Osteoblast (primary cell): ENCODE results near the gene EIF5AL1. TPM values are rescaled to one million over a fixed set of nuclear protein-coding genes. Genes with fewer than 3 reads are reported as not detected.
"Not testable (repeated sequence)": the region's sequence is repeated elsewhere in the genome, so short reads cannot be mapped to it uniquely, and the experiment has no call there.

Experiments used
- DNase-seq: peaks from one replicate; pipeline ENCODE4 v3.0.0; 2011; ENCODE audit warnings: low spot score, mixed read lengths; ENCODE audit not compliant: insufficient read length; ENCODE audit errors: missing footprints
- H2AFZ ChIP-seq: 2 replicates; pipeline ENCODE4 v1.6.0; 2011; ENCODE audit warnings: mild to moderate bottlenecking, low read length
- H3K27ac ChIP-seq: 2 replicates; pipeline ENCODE4 v1.5.1; 2011; ENCODE audit warnings: mild to moderate bottlenecking, low read depth, low read length, moderate library complexity
- H3K27me3 ChIP-seq: 2 replicates; pipeline ENCODE4 v1.6.0; 2012; ENCODE audit warnings: mild to moderate bottlenecking, control low read depth, inconsistent platforms, low read length, moderate library complexity; ENCODE audit not compliant: insufficient read depth
- H3K36me3 ChIP-seq: 2 replicates; pipeline ENCODE4 v1.5.1; 2011; ENCODE audit warnings: mild to moderate bottlenecking, low read length, control low read depth, moderate library complexity; ENCODE audit not compliant: insufficient read depth
- H3K4me1 ChIP-seq: 2 replicates; pipeline ENCODE4 v1.5.1; 2011; ENCODE audit warnings: mild to moderate bottlenecking, low read length, control low read depth, moderate library complexity; ENCODE audit not compliant: insufficient read depth
- H3K4me2 ChIP-seq: 2 replicates; pipeline ENCODE4 v1.6.0; 2011; ENCODE audit warnings: mild to moderate bottlenecking, low read length; ENCODE audit not compliant: insufficient read depth
- H3K4me3 ChIP-seq: fragments of 200-600 bp; sonication (generic); 3 replicates; pipeline ENCODE4 v1.5.1; 2012; ENCODE audit warnings: mild to moderate bottlenecking, low read length, inconsistent platforms; ENCODE audit not compliant: insufficient read depth
- H3K79me2 ChIP-seq: 2 replicates; pipeline ENCODE4 v1.6.0; 2012; ENCODE audit warnings: mild to moderate bottlenecking, low read length, control low read depth, inconsistent platforms; ENCODE audit not compliant: insufficient read depth
- H3K9me3 ChIP-seq: 2 replicates; pipeline ENCODE4 v1.5.1; 2011; ENCODE audit warnings: low read depth, low read length, control low read depth
- H4K20me1 ChIP-seq: 2 replicates; pipeline ENCODE4 v1.6.0; 2012; ENCODE audit warnings: mild to moderate bottlenecking, low read length, control low read depth; ENCODE audit not compliant: insufficient read depth
- CTCF ChIP-seq: IDR thresholded peaks from 2 replicates; pipeline ENCODE4 v1.5.1; 2011; ENCODE audit warnings: mild to moderate bottlenecking, low read depth, low read length, moderate library complexity; ENCODE audit errors: extremely low read depth
- total RNA-seq: library from RNA; depleted of rRNA; stranded (reverse); fragments of >200 nt; gene quantifications from 2 replicates; pipeline ENCODE4 v1.2.3, GENCODE V29; 2012

The EIF5AL1 gene
- total RNA-seq, 1 donor: 0.72 TPM

- H3K27ac ChIP-seq: no peak overlapping the region
- peaks cover 19% of the 10 kb centered on the region for H3K27me3 ChIP-seq
- no peaks in the 10 kb centered on the region for H3K79me2 ChIP-seq
- TF ChIP-seq CTCF: peak; percentile 11
- no peaks in the 10 kb centered on the region for H3K36me3 ChIP-seq
- no peak overlapping the region for H3K4me3 ChIP-seq
- no peaks in the 10 kb centered on the region for H3K4me1 ChIP-seq
- DNase-seq: no peak
- H3K9me3 ChIP-seq: no peaks in the 10 kb centered on the region
- no peak overlapping the region for H3K4me2 ChIP-seq
- peak overlapping the region; percentile 42 for H2AFZ ChIP-seq
- no peaks in the 10 kb centered on the region for H4K20me1 ChIP-seq
These were observed 9.6 kb upstream of the EIF5AL1 start for GRCh38 chr10:79502561-79503309.

- not testable (repeated sequence) for DNase-seq, H3K27me3 ChIP-seq, H4K20me1 ChIP-seq, H3K36me3 ChIP-seq, H3K4me3 ChIP-seq, H3K79me2 ChIP-seq, H3K4me2 ChIP-seq, H3K4me1 ChIP-seq, H2AFZ ChIP-seq, H3K27ac ChIP-seq, H3K9me3 ChIP-seq
These were observed 8.5 kb upstream of the EIF5AL1 start for GRCh38 chr10:79503787-79504186.

- H3K27ac ChIP-seq, H3K4me2 ChIP-seq, DNase-seq, H3K9me3 ChIP-seq, H3K27me3 ChIP-seq, H3K4me3 ChIP-seq, H3K79me2 ChIP-seq, H2AFZ ChIP-seq, H3K36me3 ChIP-seq, H3K4me1 ChIP-seq, H4K20me1 ChIP-seq: not testable (repeated sequence)
These were observed 7.8 kb upstream of the EIF5AL1 start for GRCh38 chr10:79504483-79504882.

- not testable (repeated sequence) for H3K4me2 ChIP-seq, H3K4me1 ChIP-seq, H3K36me3 ChIP-seq, H3K79me2 ChIP-seq, H3K4me3 ChIP-seq, H3K27me3 ChIP-seq, H3K27ac ChIP-seq, H2AFZ ChIP-seq, H4K20me1 ChIP-seq, DNase-seq, H3K9me3 ChIP-seq
These were observed 7.0 kb upstream of the EIF5AL1 start for GRCh38 chr10:79505328-79505727.

- Histone ChIP-seq H3K4me2 (no peak overlapping the region), H3K27ac (no peak overlapping the region), H3K4me1 (no peaks in the 10 kb centered on the region), H3K36me3 (no peaks in the 10 kb centered on the region), H3K4me3 (no peak overlapping the region), H3K27me3 (peaks cover 9% of the 10 kb centered on the region), H3K79me2 (no peaks in the 10 kb centered on the region), H3K9me3 (no peaks in the 10 kb centered on the region), H4K20me1 (no peaks in the 10 kb centered on the region), H2AFZ (no peak overlapping the region)
- no peak for DNase-seq
- no peak for TF ChIP-seq CTCF
These were observed 6.5 kb upstream of the EIF5AL1 start for GRCh38 chr10:79505829-79506228.
